Uterus (tissue), 4 donors: ENCODE results near the gene PCDHA2. TPM values are rescaled to one million over a fixed set of nuclear protein-coding genes. Genes with fewer than 3 reads are reported as not detected.
"Not testable (repeated sequence)": the region's sequence is repeated elsewhere in the genome, so short reads cannot be mapped to it uniquely, and the experiment has no call there.

Experiments used
- DNase-seq, 2 donors: peaks; one replicate each; pipeline ENCODE4 v3.0.0-alpha.2; 2019 to 2020
- H3K27ac ChIP-seq, 2 donors: fragments of 200-600 bp; sonication (generic); 1 replicate in 1 of 2; 2 replicates in 1 of 2; pipeline ENCODE4 v1.5.1; 2016 to 2018
- H3K27me3 ChIP-seq, 2 donors: fragments of 200-600 bp; sonication (generic); one replicate each; pipeline ENCODE4 v1.5.1; 2018 to 2019; ENCODE audit warnings: control low read depth in 1 of 2
- H3K36me3 ChIP-seq, 2 donors: fragments of 200-600 bp; sonication (generic); one replicate each; pipeline ENCODE4 v1.5.1; 2019; ENCODE audit warnings: control low read depth in 1 of 2
- H3K4me1 ChIP-seq, 2 donors: fragments of 200-600 bp; sonication (generic); one replicate each; pipeline ENCODE4 v1.5.1; 2018 to 2019; ENCODE audit warnings: control low read depth in 1 of 2
- H3K4me3 ChIP-seq, 2 donors: fragments of 200-600 bp; sonication (generic); 1 replicate in 1 of 2; 2 replicates in 1 of 2; pipeline ENCODE4 v1.5.1; 2018 to 2019; ENCODE audit warnings: mild to moderate bottlenecking in 1 of 2
- H3K9me3 ChIP-seq, 2 donors: fragments of 200-600 bp; sonication (generic); one replicate each; pipeline ENCODE4 v1.5.1; 2019; ENCODE audit warnings: control low read depth in 1 of 2
- CTCF ChIP-seq, 4 experiments: fragments of 200-600 bp in 2 of 4; fragments of 450-650 bp in 2 of 4; sonication (generic) in 2 of 4; IDR thresholded peaks; one replicate each; pipeline ENCODE4 v1.5.1; 2016 to 2019; ENCODE audit warnings: antibody characterized with exemption in 4 of 4, mild to moderate bottlenecking in 2 of 4, moderate library complexity in 1 of 4
- POLR2A ChIP-seq, 2 donors: fragments of 450-650 bp; IDR thresholded peaks; one replicate each; pipeline ENCODE4 v1.6.1; 2016; ENCODE audit warnings: antibody characterized with exemption in 2 of 2, mild to moderate bottlenecking in 1 of 2, moderate library complexity in 1 of 2
- intact Hi-C: fragments of 100-400 bp; cut with DNase I; formaldehyde crosslinking; loops from one replicate; pipeline ENCODE4 v1.15.1; 2023; ENCODE audit warnings: low total_unique reads
- total RNA-seq, 4 donors: library from RNA; depleted of rRNA in 3 of 4; stranded (reverse); fragments of >200 nt in 3 of 4; gene quantifications; one replicate each; pipeline versions ENCODE4 v1.1.0 to v1.2.4, GENCODE V29; 2014 to 2023
- donor health status: DM: yes; HTN: yes; CAD: no.

Gene PCDHA2
- total RNA-seq, 4 donors from 2014 or later = 0.26 to 0.76 (median 0.52) TPM; not detected in 1

GRCh38 chr5:140808889-140809291, 14.2 kb downstream of the PCDHA2 start:
- no peaks in the 10 kb centered on the region for H3K36me3 ChIP-seq
- no peaks in the 10 kb centered on the region for H3K27me3 ChIP-seq
- TF ChIP-seq POLR2A (IDR thresholded peaks at IDR 0.05) (no peak), CTCF (IDR thresholded peaks at IDR 0.05) (no peak)
- no peak overlapping the region for H3K27ac ChIP-seq
- no peak overlapping the region for H3K4me3 ChIP-seq
- intact Hi-C loops = no loop called here
- no peaks in the 10 kb centered on the region for H3K4me1 ChIP-seq
- peak in 1 of 2 donors; percentile 13 for DNase-seq
- no peaks in the 10 kb centered on the region for H3K9me3 ChIP-seq

- Histone ChIP-seq H3K27me3 (peaks cover 0 to 12% of the 10 kb centered on the region in 2 donors), H3K9me3 (peaks cover 0 to 8% of the 10 kb centered on the region in 2 donors), H3K4me1 (no peaks in the 10 kb centered on the region), H3K27ac (no peak within 1 kb of the TSS), H3K36me3 (no peaks in the 10 kb centered on the region), H3K4me3 (no peak within 1 kb of the TSS)
- no peak for TF ChIP-seq POLR2A (IDR thresholded peaks at IDR 0.05)
- peak in 2 of 4 experiments; percentile 22 to 25 for TF ChIP-seq CTCF (IDR thresholded peaks at IDR 0.05)
- intact Hi-C loops = no loop called here
- DNase-seq = peak in 1 of 2 donors; percentile 31
Measured at GRCh38 chr5:140821375-140822280, 27.0 kb downstream of the PCDHA2 start, which contains the start of gene PCDHA5. PCDHA5 (plus strand) TSS chr5:140821613.

- Histone ChIP-seq H3K4me1 (no peaks in the 10 kb centered on the region), H3K4me3 (no peak overlapping the region), H3K27ac (no peak overlapping the region), H3K9me3 (peaks cover 0 to 13% of the 10 kb centered on the region in 2 donors), H3K36me3 (no peaks in the 10 kb centered on the region), H3K27me3 (peaks cover 0 to 12% of the 10 kb centered on the region in 2 donors)
- intact Hi-C loops = no loop called here
- TF ChIP-seq POLR2A (IDR thresholded peaks at IDR 0.05) (no peak), CTCF (IDR thresholded peaks at IDR 0.05) (no peak)
- no peak for DNase-seq
Measured at GRCh38 chr5:140822281-140822629, 27.6 kb downstream of the PCDHA2 start.

- H3K36me3 ChIP-seq, intact Hi-C loops, DNase-seq, H3K4me3 ChIP-seq, H3K27ac ChIP-seq, H3K4me1 ChIP-seq: not testable (repeated sequence)
- H3K9me3 ChIP-seq = peaks cover 0 to 13% of the 10 kb centered on the region in 2 donors
- H3K27me3 ChIP-seq = peaks cover 0 to 12% of the 10 kb centered on the region in 2 donors
Measured at GRCh38 chr5:140822969-140823368, 28.3 kb downstream of the PCDHA2 start.

- intact Hi-C loops = no loop called here
- H3K4me3 ChIP-seq = no peak overlapping the region
- no peaks in the 10 kb centered on the region for H3K36me3 ChIP-seq
- peaks cover 0 to 13% of the 10 kb centered on the region in 2 donors for H3K9me3 ChIP-seq
- peaks cover 0 to 12% of the 10 kb centered on the region in 2 donors for H3K27me3 ChIP-seq
- H3K4me1 ChIP-seq = no peaks in the 10 kb centered on the region
- no peak overlapping the region for H3K27ac ChIP-seq
- TF ChIP-seq CTCF (IDR thresholded peaks at IDR 0.05) = no peak
- no peak for TF ChIP-seq POLR2A (IDR thresholded peaks at IDR 0.05)
- DNase-seq = no peak
Measured at GRCh38 chr5:140823475-140823874, 28.8 kb downstream of the PCDHA2 start.
